ENCODE results near the gene ARRDC4. TPM values are rescaled to one million over a fixed set of nuclear protein-coding genes. Genes with fewer than 3 reads are reported as not detected.
A peak's percentile ranks its signal among the peaks of the same experiment; 100 is the strongest.

ARRDC4 gene
- total and polyA plus RNA-seq, 2 of the 8 experiments (the other 6 are each of a cell fraction or from before 2014, with no cell fraction given) = 3.5 to 3.8 TPM

DNA sequence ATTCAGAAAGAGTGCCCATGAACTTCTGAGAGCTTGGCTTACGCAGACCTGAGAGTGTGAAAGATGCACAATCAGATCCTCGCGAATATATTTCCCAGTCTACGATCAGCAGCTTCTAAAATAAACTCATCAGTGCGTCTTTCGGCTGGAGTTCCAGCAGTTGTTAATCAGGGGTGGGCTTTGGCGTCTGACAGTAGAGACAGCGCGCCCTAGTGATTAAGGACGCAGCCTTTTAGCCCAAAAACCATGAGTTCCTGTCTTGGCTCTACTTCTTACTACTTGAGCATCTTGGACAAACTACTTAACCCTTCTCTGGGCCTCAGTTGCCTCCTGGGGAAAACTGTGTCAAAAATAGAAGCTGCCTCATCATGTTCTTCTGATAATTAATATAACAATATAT, 15.8 kb upstream of the ARRDC4 start:
- 84% methylated on average over 10 of the region's 10 CpGs; no CpG with 5 or more reads in 1 of the 2 experiments for WGBS, 2 experiments (ENCODE audit: extremely low coverage in 1 of 2, insufficient coverage in 1 of 2, insufficient read length in 1 of 2, insufficient replicate concordance in 2 of 2, low coverage in 1 of 2, low lambda C conversion rate in 2 of 2, missing lambda C conversion rate in 1 of 2)
- H2BK120ac ChIP-seq (replicated peaks; ENCODE audit: low read depth, low read length) = no peak overlapping the region
- no peak overlapping the region for H2AK5ac ChIP-seq (ENCODE audit: low read depth, low read length)
- CTCF ChIA-PET (ENCODE audit: partially characterized antibody) = interaction anchor here (0.6 to 2.2 kb wide), 14 partner anchors 9 to 348 kb away, joined by 3 to 7 read pairs (median 4); no protein-coding TSS in a partner anchor
- DNase-seq (ENCODE audit: low read depth in 1 of 2, low spot score in 2 of 2) = no peak
- no peak overlapping the region for H3K14ac ChIP-seq (ENCODE audit: insufficient read length)
- H2BK12ac ChIP-seq (ENCODE audit: low read depth, low read length) = no peak overlapping the region
- H2BK20ac ChIP-seq (ENCODE audit: low read length) = no peak overlapping the region
- no peak overlapping the region for H2BK5ac ChIP-seq (ENCODE audit: low read depth, low read length)
- no peak overlapping the region for H4K8ac ChIP-seq (ENCODE audit: extremely low read depth, insufficient read depth, low read length)
- H3K4ac ChIP-seq (replicated peaks; ENCODE audit: insufficient read length, low read depth, low read length) = no peak overlapping the region
- no peaks in the 10 kb centered on the region for H4K20me1 ChIP-seq (replicated peaks in 1 of 2; ENCODE audit: control insufficient read depth in 1 of 2, insufficient read depth in 2 of 2, low read length in 2 of 2)
- H3K18ac ChIP-seq (ENCODE audit: extremely low read depth, low read length) = no peak overlapping the region
- H2BK15ac ChIP-seq (ENCODE audit: low read length) = no peak overlapping the region
- H3K9ac ChIP-seq (replicated peaks in 1 of 4; ENCODE audit: extremely low read depth in 1 of 4, low read depth in 3 of 4, low read length in 3 of 4) = no peak overlapping the region
- H3K79me1 ChIP-seq (ENCODE audit: low read depth, low read length) = no peaks in the 10 kb centered on the region
- no peaks in the 10 kb centered on the region for H3K4me1 ChIP-seq (replicated peaks in 1 of 4; ENCODE audit: control insufficient read depth in 3 of 4, insufficient read depth in 4 of 4, low read length in 3 of 4)
- no peak overlapping the region for H4K5ac ChIP-seq (ENCODE audit: insufficient read length, low read depth, low read length)
- H3K23ac ChIP-seq (ENCODE audit: insufficient read length) = no peak overlapping the region
- no peaks in the 10 kb centered on the region for H3K9me3 ChIP-seq (ENCODE audit: insufficient read depth in 2 of 2, low read depth in 1 of 2, low read length in 1 of 2)
- H3K4me2 ChIP-seq (ENCODE audit: insufficient read depth in 1 of 2, low read depth in 2 of 2, low read length in 2 of 2) = no peak overlapping the region
- POLR2A ChIA-PET (ENCODE audit: partially characterized antibody) = no interaction called here
- H2AFZ ChIP-seq (ENCODE audit: low read length) = peak overlapping the region; percentile 85
- no peaks in the 10 kb centered on the region for H3K27me3 ChIP-seq (replicated peaks in 1 of 4; ENCODE audit: control insufficient read depth in 3 of 4, extremely low read depth in 1 of 4, insufficient read depth in 3 of 4, low read length in 3 of 4)
- H3K4me3 ChIP-seq (ENCODE audit: extremely low read depth in 1 of 4, insufficient read depth in 2 of 4, low read depth in 3 of 4, low read length in 4 of 4) = no peak overlapping the region
- no peaks in the 10 kb centered on the region for H3K36me3 ChIP-seq (ENCODE audit: control insufficient read depth in 2 of 4, insufficient read depth in 4 of 4, low read length in 3 of 4)
- no peaks in the 10 kb centered on the region for H3K23me2 ChIP-seq (ENCODE audit: low read depth, low read length)
- no peak overlapping the region for H3K56ac ChIP-seq (replicated peaks; ENCODE audit: insufficient read length, low read depth, low read length)
- H3K79me2 ChIP-seq (ENCODE audit: control insufficient read depth in 1 of 2, insufficient read depth in 2 of 2, low read length in 2 of 2) = no peaks in the 10 kb centered on the region
- no peak for FAIRE-seq
- H4K91ac ChIP-seq (replicated peaks; ENCODE audit: insufficient read length, low read length) = no peak overlapping the region
- H3K27ac ChIP-seq (ENCODE audit: low read depth, low read length) = no peak overlapping the region
- TF ChIP-seq TEAD4 (IDR thresholded peaks at IDR 0.05; ENCODE audit: low read depth, low read length) (no peak), TBP (IDR thresholded peaks at IDR 0.05; ENCODE audit: low read depth, low read length) (no peak), RAD21 (IDR thresholded peaks at IDR 0.05 in 1 of 2, conservative IDR thresholded peaks at IDR 0.05 in 1 of 2; ENCODE audit: low read depth in 2 of 2, low read length in 2 of 2) (peak; percentile 8 to 16; a peak in 1 of 4 replicates), RBBP5 (IDR thresholded peaks at IDR 0.05; ENCODE audit: borderline replicate concordance, low read depth, low read length) (no peak), POLR2A (IDR thresholded peaks at IDR 0.05; ENCODE audit: control extremely low read depth in 1 of 2, low read depth in 2 of 2, low read length in 2 of 2) (no peak), SAP30 (IDR thresholded peaks at IDR 0.05; ENCODE audit: insufficient read depth, insufficient replicate concordance, low read length) (no peak), EP300 (IDR thresholded peaks at IDR 0.05; ENCODE audit: borderline replicate concordance in 1 of 2, low read depth in 2 of 2, low read length in 2 of 2) (no peak), TAF7 (optimal IDR thresholded peaks at IDR 0.05; ENCODE audit: borderline replicate concordance, low read depth, low read length) (no peak), MAFK (IDR thresholded peaks at IDR 0.05; ENCODE audit: low read depth, low read length) (no peak), SIX5 (IDR thresholded peaks at IDR 0.05; ENCODE audit: low read depth, low read length) (no peak)
- TF ChIP-seq, protein P1, sequence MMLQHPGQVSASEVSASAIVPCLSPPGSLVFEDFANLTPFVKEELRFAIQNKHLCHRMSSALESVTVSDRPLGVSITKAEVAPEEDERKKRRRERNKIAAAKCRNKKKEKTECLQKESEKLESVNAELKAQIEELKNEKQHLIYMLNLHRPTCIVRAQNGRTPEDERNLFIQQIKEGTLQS (IDR thresholded peaks at IDR 0.05; ENCODE audit: insufficient read depth, low read depth, low read length) = no peak

Measured in H1 (cell line).